Astrocyte (in vitro differentiated cells and primary cell): ENCODE data around the gene PEPD.

Experiments used
- CTCF ChIP-seq: IDR thresholded peaks from 2 replicates; pipeline ENCODE4 v1.5.1; 2011; ENCODE audit warnings: low read depth, mild to moderate bottlenecking, inconsistent platforms, low read length, moderate library complexity; ENCODE audit not compliant: insufficient read depth
- EZH2 ChIP-seq: IDR thresholded peaks from 2 replicates; pipeline ENCODE4 v1.6.1; 2012; ENCODE audit warnings: mild to moderate bottlenecking, low read length, inconsistent platforms; ENCODE audit not compliant: insufficient read depth

GRCh38 chr19:33476151-33476707 lies 45.4 kb downstream of the PEPD start:
- TF ChIP-seq CTCF (no peak), EZH2 (no peak)
